Stomach (tissue), 9 donors: ENCODE data around the gene ARHGAP28. TPM values are rescaled to one million over a fixed set of nuclear protein-coding genes. Genes with fewer than 3 reads are reported as not detected.
A peak's percentile ranks its signal among the peaks of the same experiment; 100 is the strongest.

Experiments
- DNase-seq, 2 donors: peaks; one replicate each; pipeline versions ENCODE4 v3.0.0 to v3.0.0-alpha.2; 2013 to 2019
- H3K27ac ChIP-seq, 5 donors: fragments of 200-600 bp in 4 of 5; sonication (generic) in 4 of 5; one replicate each; pipeline ENCODE4 v1.5.1; 2013 to 2019; ENCODE audit warnings: mild to moderate bottlenecking in 1 of 5, moderate library complexity in 1 of 5
- H3K27me3 ChIP-seq, 3 donors: fragments of 200-600 bp; sonication (generic); one replicate each; pipeline ENCODE4 v1.5.1; 2017 to 2019; ENCODE audit warnings: mixed run types in 1 of 3
- H3K36me3 ChIP-seq, 4 donors: fragments of 200-600 bp; sonication (generic); 1 replicate in 3 of 4; 2 replicates in 1 of 4; pipeline ENCODE4 v1.5.1; 2016 to 2019
- H3K4me1 ChIP-seq, 4 donors: fragments of 200-600 bp; sonication (generic); one replicate each; pipeline ENCODE4 v1.5.1; 2016 to 2019
- H3K4me3 ChIP-seq, 4 donors: fragments of 200-600 bp; sonication (generic) in 3 of 4; one replicate each; pipeline ENCODE4 v1.5.1; 2016 to 2019; ENCODE audit warnings: mild to moderate bottlenecking in 1 of 4
- H3K9me3 ChIP-seq, 4 donors: fragments of 200-600 bp; sonication (generic); one replicate each; pipeline ENCODE4 v1.5.1; 2016 to 2019
- EP300 ChIP-seq: sonication (generic); formaldehyde crosslinking; IDR thresholded peaks from one replicate; pipeline ENCODE4 v1.6.1; 2017; ENCODE audit warnings: antibody characterized with exemption
- POLR2A ChIP-seq, 4 donors: fragments of 450-650 bp; IDR thresholded peaks; one replicate each; pipeline ENCODE4 v1.6.1; 2016; ENCODE audit warnings: antibody characterized with exemption in 4 of 4, control low read depth in 2 of 4, mild to moderate bottlenecking in 1 of 4, moderate library complexity in 1 of 4
- POLR2AphosphoS5 ChIP-seq, 3 donors: sonication (generic); formaldehyde crosslinking; IDR thresholded peaks; one replicate each; pipeline ENCODE4 v1.6.1; 2016; ENCODE audit warnings: antibody characterized with exemption in 3 of 3
- whole genome bisulfite sequencing, 5 donors: extraction: QIAGEN DNeasy Blood & Tissue Kit in 3 of 5; methylation state at CpG; one replicate each; pipeline versions ENCODE4 v1.1.5 to v1.1.7; 2013 to 2018; 5-methylcytosine and 5-hydroxymethylcytosine counted together
- intact Hi-C: fragments of 100-400 bp; cut with DNase I; formaldehyde crosslinking; loops from one replicate; pipeline ENCODE4 v1.15.1; 2023; ENCODE audit warnings: low total_unique reads
- polyA plus RNA-seq, 3 donors: library from polyadenylated mRNA; stranded (reverse); fragments of 200-250 nt; gene quantifications; one replicate each; pipeline ENCODE4 v1.2.3, GENCODE V29; 2013
- total RNA-seq, 5 donors: library from RNA; depleted of rRNA; stranded (reverse); fragments of >200 nt; gene quantifications; one replicate each; pipeline versions ENCODE4 v1.1.0 to v1.2.3, GENCODE V29; 2014 to 2016
- TF ChIP-seq, protein P1 (sequence below), 7 experiments: fragments of 450-650 bp in 4 of 7; fragments of 200-600 bp in 3 of 7; sonication (generic) in 3 of 7; IDR thresholded peaks; one replicate each; pipeline ENCODE4 v1.5.1; 2016 to 2019; ENCODE audit warnings: antibody characterized with exemption in 7 of 7, control low read depth in 2 of 7, mild to moderate bottlenecking in 1 of 7
- donor health status: healthy with polysubstance abuse.
- donor health status: Bipolar disorder and iron deficiency.
- donor health status: healthy.

Gene ARHGAP28
- total and polyA plus RNA-seq, 8 donors: 0.73 to 33.8 (median 3.6) TPM

DNA sequence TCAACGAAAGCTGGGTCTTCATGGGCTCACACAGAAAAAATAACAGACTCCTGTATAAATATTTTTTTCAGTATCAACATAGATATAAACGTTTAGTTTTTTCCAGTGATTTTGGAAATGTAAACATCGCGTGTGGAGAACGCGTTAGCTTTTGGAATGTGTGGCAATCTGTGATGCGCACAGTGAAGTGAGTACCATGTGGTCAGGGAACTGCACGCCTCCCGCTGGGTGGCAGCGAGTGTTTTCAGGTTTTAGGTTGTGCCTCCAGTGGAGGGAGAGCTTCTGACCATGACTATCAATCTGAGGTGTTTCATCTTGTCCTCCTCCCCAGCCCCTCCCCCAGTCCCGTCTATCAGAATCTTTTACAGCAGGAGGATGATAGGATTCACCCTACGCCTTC, 127.8 kb downstream of the ARHGAP28 start:
- H3K27ac ChIP-seq: peak overlapping the region in 1 of 5 donors; percentile 16

DNA sequence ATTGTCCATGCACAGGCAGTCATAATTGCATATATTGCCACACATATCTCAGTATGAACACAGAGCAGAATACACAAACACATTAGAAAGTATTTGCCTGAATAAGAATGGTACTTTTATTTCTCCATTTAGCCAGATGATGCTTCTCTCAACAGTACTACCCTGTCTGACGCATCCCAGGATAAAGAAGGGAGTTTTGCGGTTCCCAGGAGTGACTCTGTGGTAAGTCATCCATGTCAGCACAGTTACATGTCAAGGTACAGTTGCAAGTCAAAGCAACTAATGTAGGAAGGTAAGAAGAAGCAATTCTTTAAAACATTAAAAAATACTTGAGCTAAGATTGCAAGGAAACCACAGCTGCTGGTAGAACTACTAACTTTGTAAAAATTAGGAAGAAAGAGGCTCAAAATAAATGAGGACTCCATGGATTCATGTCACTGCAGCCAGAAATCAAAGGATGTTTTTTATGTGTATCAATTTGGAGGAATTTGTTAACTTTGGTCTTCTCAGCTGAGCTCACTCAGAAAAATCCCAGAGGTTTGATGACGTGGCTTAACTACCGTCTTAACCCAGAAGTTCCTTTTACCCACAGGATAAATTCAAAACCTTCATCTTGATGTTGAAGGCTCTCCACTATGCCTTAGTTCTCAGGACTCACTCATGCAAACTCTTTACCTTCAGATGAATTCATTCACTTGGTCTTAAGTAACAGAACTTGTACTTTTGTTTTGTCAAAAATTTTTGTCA, 130.3 kb downstream of the ARHGAP28 start:
- Histone ChIP-seq H3K4me1 (no peaks in the 10 kb centered on the region), H3K27me3 (no peaks in the 10 kb centered on the region), H3K9me3 (peaks cover 0 to 3% (median 0%) of the 10 kb centered on the region in 4 donors), H3K4me3 (no peak overlapping the region), H3K27ac (no peak overlapping the region), H3K36me3 (no peaks in the 10 kb centered on the region)
- intact Hi-C loops: no loop called here
- 87 to 92% (median 91%) methylated on average over 4 of the region's 4 CpGs for WGBS, 5 donors
- TF ChIP-seq EP300: no peak
- TF ChIP-seq POLR2AphosphoS5 (IDR thresholded peaks at IDR 0.05): no peak
- TF ChIP-seq, protein P1, sequence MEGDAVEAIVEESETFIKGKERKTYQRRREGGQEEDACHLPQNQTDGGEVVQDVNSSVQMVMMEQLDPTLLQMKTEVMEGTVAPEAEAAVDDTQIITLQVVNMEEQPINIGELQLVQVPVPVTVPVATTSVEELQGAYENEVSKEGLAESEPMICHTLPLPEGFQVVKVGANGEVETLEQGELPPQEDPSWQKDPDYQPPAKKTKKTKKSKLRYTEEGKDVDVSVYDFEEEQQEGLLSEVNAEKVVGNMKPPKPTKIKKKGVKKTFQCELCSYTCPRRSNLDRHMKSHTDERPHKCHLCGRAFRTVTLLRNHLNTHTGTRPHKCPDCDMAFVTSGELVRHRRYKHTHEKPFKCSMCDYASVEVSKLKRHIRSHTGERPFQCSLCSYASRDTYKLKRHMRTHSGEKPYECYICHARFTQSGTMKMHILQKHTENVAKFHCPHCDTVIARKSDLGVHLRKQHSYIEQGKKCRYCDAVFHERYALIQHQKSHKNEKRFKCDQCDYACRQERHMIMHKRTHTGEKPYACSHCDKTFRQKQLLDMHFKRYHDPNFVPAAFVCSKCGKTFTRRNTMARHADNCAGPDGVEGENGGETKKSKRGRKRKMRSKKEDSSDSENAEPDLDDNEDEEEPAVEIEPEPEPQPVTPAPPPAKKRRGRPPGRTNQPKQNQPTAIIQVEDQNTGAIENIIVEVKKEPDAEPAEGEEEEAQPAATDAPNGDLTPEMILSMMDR (IDR thresholded peaks at IDR 0.05): no peak
- no peak for TF ChIP-seq POLR2A (IDR thresholded peaks at IDR 0.05)
- no peak for DNase-seq

More for the DNA sequence above, 127.8 kb downstream of the ARHGAP28 start:
- intact Hi-C loops: no loop called here
- DNase-seq: peak in 1 of 2 donors; percentile 16
- Histone ChIP-seq H3K36me3 (no peaks in the 10 kb centered on the region), H3K9me3 (peaks cover 0 to 7% (median 0%) of the 10 kb centered on the region in 4 donors), H3K4me1 (no peaks in the 10 kb centered on the region), H3K27me3 (no peaks in the 10 kb centered on the region), H3K4me3 (no peak overlapping the region)
- 61 to 68% (median 67%) methylated on average over 12 of the region's 12 CpGs for WGBS, 5 donors
- TF ChIP-seq POLR2A (IDR thresholded peaks at IDR 0.05): no peak
- TF ChIP-seq, protein P1 (IDR thresholded peaks at IDR 0.05): no peak
- no peak for TF ChIP-seq POLR2AphosphoS5 (IDR thresholded peaks at IDR 0.05)
- TF ChIP-seq EP300: no peak

DNA sequence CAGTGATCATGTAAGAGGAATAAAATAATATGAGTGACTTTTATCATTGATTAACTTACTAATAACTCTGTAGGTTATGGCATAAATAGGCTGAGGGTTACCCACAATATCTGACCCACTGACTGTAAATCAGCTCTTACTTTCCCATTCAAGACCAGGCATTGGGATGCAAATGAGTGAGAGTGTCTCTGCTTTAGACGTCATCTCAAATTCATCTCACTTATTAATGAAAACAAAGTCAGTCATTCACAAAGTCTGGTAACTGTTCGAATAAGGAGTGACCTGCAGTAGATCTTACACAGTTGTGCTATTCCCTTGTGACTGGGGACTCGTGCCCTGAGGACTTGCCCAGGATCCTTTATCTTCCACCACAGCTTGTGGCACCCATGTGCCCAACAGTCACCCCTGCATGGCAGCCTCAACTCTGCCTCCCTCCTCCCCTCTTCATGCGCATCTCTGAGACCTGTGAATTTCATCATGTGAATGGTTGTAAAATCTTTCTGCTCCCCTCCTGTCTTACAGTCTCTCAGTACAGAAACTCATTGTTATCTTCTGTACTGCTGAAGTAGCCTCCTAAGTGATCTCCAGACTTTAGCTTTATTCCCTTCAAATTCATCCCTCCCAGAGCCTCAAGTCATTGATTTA, 131.4 kb downstream of the ARHGAP28 start:
- 78 to 87% (median 85%) methylated on average over 4 of the region's 4 CpGs for WGBS, 5 donors

DNA sequence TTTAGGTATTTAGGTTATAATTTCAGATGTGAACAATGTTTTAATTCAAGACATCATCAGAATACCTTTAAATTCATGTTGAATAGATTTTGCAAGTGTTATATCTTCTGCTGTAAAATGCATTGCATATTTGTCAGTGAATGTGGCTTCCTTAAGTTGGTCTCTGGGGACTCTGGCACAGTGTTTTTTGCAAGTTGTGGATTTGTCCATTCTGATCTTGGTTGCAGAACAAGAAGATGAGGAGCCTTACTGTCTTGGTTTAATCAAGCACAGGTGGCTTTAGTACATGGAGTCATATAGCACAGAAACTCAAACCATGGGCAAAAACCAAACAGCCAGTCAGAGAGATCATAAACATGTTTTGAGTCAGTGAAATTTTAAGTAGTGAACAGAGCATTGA, 135.7 kb downstream of the ARHGAP28 start:
- Histone ChIP-seq H3K36me3 (no peaks in the 10 kb centered on the region), H3K27ac (no peak overlapping the region), H3K4me1 (no peaks in the 10 kb centered on the region), H3K4me3 (no peak overlapping the region), H3K27me3 (no peaks in the 10 kb centered on the region), H3K9me3 (no peaks in the 10 kb centered on the region)
- TF ChIP-seq POLR2A (IDR thresholded peaks at IDR 0.05) (no peak), POLR2AphosphoS5 (IDR thresholded peaks at IDR 0.05) (no peak), EP300 (no peak)
- TF ChIP-seq, protein P1 (IDR thresholded peaks at IDR 0.05): no peak
- intact Hi-C loops: no loop called here
- DNase-seq: no peak

More for the DNA sequence above, 131.4 kb downstream of the ARHGAP28 start:
- no peaks in the 10 kb centered on the region for H3K36me3 ChIP-seq
- no peak overlapping the region for H3K27ac ChIP-seq
- H3K27me3 ChIP-seq: no peaks in the 10 kb centered on the region
- no peaks in the 10 kb centered on the region for H3K4me1 ChIP-seq
- TF ChIP-seq POLR2A (IDR thresholded peaks at IDR 0.05) (no peak), POLR2AphosphoS5 (IDR thresholded peaks at IDR 0.05) (no peak)
- H3K4me3 ChIP-seq: no peak overlapping the region
- intact Hi-C loops: no loop called here
- H3K9me3 ChIP-seq: no peaks in the 10 kb centered on the region
- no peak for DNase-seq
